ENCODE measurements around the gene ARHGAP35.

The ARHGAP35 gene

GRCh38 chr19:46834121-46834520 is 26.7 kb upstream of the ARHGAP35 start:
- TF ChIP-seq CTCF (conservative IDR thresholded peaks at IDR 0.05; ENCODE audit: low read length) = no peak
- no peak overlapping the region for H3K4me3 ChIP-seq (ENCODE audit: low read length)
- no peak for DNase-seq (ENCODE audit: low read depth)

GRCh38 chr19:46834984-46835383 is 25.8 kb upstream of the ARHGAP35 start:
- no peak overlapping the region for H3K4me3 ChIP-seq (ENCODE audit: low read length)
- TF ChIP-seq CTCF (conservative IDR thresholded peaks at IDR 0.05; ENCODE audit: low read length) = no peak
- DNase-seq (ENCODE audit: low read depth) = no peak

- TF ChIP-seq CTCF (conservative IDR thresholded peaks at IDR 0.05; ENCODE audit: low read length) = no peak
- DNase-seq (ENCODE audit: low read depth) = no peak
Observed at GRCh38 chr19:46838160-46838559, 22.6 kb upstream of the ARHGAP35 start.

GRCh38 chr19:46839752-46840497 is 20.9 kb upstream of the ARHGAP35 start:
- no peak overlapping the region for H3K4me3 ChIP-seq (ENCODE audit: low read length)
- peak; percentile 29 for DNase-seq (ENCODE audit: low read depth)
- no peak for TF ChIP-seq CTCF (conservative IDR thresholded peaks at IDR 0.05; ENCODE audit: low read length)

More at GRCh38 chr19:46838160-46838559, 22.6 kb upstream of the ARHGAP35 start:
- no peak overlapping the region for H3K4me3 ChIP-seq (ENCODE audit: low read length)

GRCh38 chr19:46840498-46840942 is 20.3 kb upstream of the ARHGAP35 start:
- H3K4me3 ChIP-seq (ENCODE audit: low read length) = no peak overlapping the region
- DNase-seq (ENCODE audit: low read depth) = peak; percentile 66
- peak; percentile 90 for TF ChIP-seq CTCF (conservative IDR thresholded peaks at IDR 0.05; ENCODE audit: low read length)

GRCh38 chr19:46841458-46842083 is 19.2 kb upstream of the ARHGAP35 start:
- H3K4me3 ChIP-seq (ENCODE audit: low read length) = no peak overlapping the region
- DNase-seq (ENCODE audit: low read depth) = peak; percentile 55
- TF ChIP-seq CTCF (conservative IDR thresholded peaks at IDR 0.05; ENCODE audit: low read length) = no peak

GRCh38 chr19:46842791-46843190 is 18.0 kb upstream of the ARHGAP35 start:
- no peak overlapping the region for H3K4me3 ChIP-seq (ENCODE audit: low read length)
- no peak for TF ChIP-seq CTCF (conservative IDR thresholded peaks at IDR 0.05; ENCODE audit: low read length)
- no peak for DNase-seq (ENCODE audit: low read depth)
